ENCODE results near the gene TMEM25.
"Not testable (repeated sequence)": the region's sequence is repeated elsewhere in the genome, so short reads cannot be mapped to it uniquely, and the experiment has no call there.

The TMEM25 gene

GRCh38 chr11:118532852-118533768 lies 2.1 kb downstream of the TMEM25 start:
- DNase-seq: no peak

DNA sequence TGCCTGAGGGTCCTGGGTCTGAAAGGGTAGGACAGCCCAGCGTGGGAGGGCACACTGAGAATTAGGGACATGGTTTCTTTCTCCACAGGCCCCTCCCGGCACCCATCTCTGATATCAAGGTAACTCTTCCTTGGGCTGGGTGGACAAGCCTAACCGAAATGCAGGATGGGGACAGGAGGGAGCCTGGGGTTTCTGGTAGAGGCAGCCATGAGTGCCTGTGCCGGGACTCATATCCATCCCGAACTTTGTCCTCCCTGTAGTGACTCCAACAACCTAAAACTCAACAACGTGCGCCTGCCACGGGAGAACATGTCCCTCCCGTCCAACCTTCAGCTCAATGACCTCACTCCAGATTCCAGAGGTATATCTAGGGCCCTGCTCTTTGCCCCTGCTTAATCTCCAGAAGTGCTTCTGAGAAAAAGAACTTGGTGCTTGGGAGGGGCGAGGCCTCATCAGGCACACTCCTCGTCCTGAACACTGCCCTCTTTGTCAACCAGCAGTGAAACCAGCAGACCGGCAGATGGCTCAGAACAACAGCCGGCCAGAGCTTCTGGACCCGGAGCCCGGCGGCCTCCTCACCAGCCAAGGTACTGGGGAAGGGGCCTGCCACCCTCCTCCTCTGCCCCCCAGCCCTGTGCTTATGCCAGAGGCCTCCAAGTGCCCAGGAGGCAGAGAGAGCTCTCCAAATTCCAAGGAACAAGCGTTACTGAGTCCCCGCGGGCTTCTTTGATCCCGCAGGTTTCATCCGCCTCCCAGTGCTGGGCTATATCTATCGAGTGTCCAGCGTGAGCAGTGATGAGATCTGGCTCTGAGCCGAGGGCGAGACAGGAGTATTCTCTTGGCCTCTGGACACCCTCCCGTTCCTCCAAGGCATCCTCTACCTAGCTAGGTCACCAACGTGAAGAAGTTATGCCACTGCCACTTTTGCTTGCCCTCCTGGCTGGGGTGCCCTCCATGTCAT lies 3.1 kb downstream of the TMEM25 start:
- DNase-seq: no peak

GRCh38 chr11:118535261-118535660 lies 4.3 kb downstream of the TMEM25 start:
- no peak for DNase-seq

DNA sequence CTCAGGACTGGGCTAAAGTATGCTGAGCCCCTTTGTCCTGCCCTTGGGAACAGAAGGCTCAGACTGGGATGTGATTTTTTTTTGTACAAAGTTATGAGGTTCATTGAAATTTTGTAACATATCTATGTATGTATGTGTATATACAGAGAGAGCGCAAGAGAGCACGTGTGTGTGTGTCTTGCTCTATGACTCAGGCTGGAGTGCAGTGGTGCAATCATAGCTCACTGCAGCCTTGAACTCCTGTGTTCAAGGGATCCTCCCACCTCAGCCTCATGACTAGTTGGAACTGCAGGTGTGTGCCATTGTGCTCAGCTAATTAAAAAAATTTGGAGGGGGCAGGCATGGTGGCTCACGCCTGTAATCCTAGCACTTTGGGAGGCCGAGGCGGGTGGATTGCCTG lies 5.7 kb downstream of the TMEM25 start:
- DNase-seq: no peak

DNA sequence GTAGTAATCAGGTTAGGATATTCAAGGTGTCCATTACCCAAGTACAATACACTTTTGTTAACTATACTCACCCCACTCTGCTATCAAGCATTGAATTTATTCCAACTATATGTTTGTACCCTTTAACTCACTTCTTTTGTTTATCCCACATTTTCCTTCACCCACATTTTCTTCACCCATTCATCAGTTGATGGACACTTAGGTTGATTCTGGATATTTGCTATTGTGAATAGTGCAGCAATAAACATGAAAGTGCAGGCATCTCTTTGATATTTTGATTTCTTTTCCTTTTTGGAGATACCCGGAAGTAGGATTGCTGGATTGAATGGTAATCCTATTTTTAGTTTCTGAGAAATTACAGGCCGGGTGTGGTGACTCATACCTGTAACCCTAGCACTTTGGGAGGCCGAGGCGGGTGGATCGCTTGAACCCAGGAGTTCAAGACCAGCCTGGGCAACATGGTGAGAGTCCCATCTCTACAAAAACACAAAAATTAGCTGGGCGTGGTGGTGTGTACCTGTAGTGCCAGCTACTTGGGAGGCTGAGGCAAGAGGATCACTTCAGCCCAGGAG lies 6.5 kb downstream of the TMEM25 start:
- DNase-seq: no peak

GRCh38 chr11:118544010-118544646 lies 13.1 kb downstream of the TMEM25 start:
- no peak for DNase-seq

- DNase-seq: no peak
Measured at GRCh38 chr11:118544647-118545010, 13.6 kb downstream of the TMEM25 start.

DNA sequence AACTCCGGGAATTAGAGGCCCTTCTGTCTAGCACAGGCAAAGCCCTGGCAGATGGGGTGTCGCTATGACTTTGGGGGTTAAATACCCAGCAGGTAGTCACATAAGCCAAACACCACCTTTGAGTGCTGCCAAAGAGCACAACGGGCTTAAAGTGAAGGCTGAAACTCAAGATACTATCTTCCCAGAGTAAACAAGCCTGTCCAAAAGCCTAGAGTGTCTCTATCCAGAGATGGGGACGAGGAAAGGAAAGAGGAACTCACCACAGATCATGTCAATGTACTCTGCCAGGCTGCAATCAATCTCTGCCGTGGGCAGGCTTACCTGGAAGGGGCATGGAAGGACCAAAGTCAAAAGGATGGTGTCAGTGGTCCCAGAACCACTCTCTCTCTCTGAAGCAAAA lies 14.5 kb downstream of the TMEM25 start:
- no peak for DNase-seq

DNA sequence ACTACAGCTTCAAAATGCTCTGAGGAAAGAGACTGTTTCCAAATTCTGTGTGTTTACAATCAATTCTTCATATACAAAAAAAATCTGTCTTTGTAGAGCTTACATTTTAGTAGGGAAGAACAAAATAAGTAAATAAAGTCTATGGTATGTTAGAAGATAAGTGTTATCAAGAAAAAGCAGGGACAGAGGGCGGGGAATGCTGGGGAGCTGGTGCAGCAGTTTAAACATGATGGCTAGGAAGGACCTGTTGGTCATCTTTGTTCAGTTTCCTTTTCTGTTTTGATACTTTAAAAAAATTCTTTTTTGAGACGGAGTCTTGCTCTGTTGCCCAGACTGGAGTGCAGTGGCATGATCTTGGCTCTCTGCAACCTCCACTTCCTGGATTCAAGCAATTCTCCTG lies 16.1 kb downstream of the TMEM25 start:
- DNase-seq: no peak

GRCh38 chr11:118552341-118552740 lies 21.3 kb downstream of the TMEM25 start:
- no peak for DNase-seq

- no peak for DNase-seq
Measured at GRCh38 chr11:118560806-118561205, 29.8 kb downstream of the TMEM25 start.

GRCh38 chr11:118565051-118565450 lies 34.1 kb downstream of the TMEM25 start:
- DNase-seq: no peak

DNA sequence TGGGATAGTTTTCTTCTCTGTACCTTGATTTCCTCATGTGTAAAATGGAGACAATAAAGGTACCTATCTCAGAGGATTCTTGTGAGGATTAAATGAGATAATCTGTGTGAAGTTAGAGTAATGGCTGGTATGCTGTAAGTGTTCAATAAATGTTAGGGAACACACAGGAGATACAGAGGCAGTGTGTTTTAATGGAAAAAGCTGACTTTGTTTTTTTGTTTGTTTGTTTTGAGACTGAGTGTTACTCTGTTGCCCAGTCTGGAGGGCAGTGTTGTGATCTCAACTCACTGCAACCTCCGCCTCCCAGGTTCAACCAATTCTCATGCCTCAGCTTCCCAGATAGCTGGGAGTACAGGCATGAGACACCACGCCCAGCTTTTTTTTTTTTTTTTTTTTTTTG lies 38.7 kb downstream of the TMEM25 start:
- no peak for DNase-seq

DNA sequence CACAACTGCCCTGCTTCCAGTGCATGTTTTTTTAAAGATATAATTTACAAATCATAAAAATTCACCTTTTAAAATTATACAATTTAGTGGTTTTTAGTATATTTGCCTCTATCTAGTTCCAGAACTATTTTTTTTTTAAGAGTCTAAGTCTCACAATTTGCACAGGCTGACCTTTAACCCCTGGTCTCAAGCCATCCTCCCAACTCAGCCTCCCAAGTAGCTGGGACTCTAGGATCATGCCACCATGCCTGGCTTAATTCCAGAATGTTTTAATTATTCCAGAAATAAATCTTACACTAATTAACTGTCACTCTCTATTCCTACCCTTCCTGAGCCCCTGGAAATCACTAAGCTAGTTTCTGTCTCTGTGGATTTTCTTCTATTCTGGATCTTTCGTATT lies 39.8 kb downstream of the TMEM25 start:
- DNase-seq: no peak

DNA sequence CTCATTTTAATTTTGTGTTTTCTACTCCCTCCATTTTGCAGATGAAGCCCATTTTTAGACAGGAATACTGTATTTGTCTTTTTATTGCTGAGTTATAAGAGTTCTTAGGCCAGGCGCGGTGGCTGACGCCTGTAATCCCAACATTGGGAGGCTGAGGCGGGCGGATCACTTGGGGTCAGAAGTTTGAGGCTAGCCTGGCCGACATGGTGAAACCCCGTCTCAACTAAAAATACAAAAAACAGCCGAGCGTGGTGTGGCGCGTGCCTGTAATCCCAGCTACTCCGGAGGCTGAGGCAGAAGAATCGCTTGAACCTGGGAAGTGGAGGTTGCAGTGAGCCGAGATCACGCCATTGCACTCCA lies 40.7 kb downstream of the TMEM25 start:
- not testable (repeated sequence) for DNase-seq

- DNase-seq: peak; percentile 85 to 87
Measured at GRCh38 chr11:118572061-118572980, 41.3 kb downstream of the TMEM25 start, which contains the start of gene ARCN1. Gene ARCN1 (plus strand): TSS chr11:118572409. CDS start chr11:118572548, 139 bp downstream.

DNA sequence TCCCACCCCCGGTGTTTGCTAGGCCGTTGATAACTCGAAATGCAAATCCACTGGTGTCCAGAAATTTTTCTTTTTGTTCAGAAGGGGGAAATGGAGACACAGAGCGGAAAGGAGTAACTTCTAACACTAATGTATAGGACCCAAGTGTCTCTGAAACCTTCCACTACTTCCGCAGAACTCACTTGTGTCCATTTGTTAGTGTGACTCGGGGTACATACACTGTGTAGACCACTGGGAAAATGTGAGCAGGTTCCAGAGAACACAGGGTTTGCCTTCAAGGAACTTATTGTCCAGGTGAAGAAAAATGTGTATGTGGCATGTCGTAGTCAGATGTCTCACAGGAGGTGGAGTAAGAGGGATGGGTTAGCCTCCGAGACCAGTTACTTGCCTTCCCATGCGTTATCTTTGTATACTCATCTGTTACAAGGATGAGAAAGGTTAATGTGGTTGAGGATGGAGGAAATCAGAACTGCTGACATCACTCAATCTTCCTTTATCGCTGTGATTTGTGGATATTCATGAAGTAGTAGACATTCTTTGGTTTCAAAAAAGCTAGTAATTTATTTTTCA lies 42.1 kb downstream of the TMEM25 start:
- peak in 1 of 2 donors; percentile 64 for DNase-seq

DNA sequence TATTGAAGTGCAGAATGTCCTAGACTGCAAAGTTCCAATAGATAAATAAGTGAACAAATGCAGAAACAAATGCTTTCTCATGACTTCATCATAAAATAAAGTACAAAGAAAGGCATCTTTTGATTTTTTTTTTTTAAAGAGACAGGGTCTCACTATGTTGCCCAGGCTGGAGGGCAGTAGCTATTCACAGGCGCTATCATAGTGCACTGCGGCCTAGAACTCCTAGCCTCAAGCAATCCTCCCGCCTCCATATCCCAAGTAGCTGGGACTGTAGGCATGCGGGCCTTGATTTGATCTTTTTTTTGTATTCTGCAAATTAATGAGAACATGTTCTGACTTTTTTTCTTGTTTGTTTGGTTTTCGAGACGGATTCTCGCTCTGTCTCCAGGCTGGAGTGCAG lies 43.6 kb downstream of the TMEM25 start:
- DNase-seq: no peak

DNA sequence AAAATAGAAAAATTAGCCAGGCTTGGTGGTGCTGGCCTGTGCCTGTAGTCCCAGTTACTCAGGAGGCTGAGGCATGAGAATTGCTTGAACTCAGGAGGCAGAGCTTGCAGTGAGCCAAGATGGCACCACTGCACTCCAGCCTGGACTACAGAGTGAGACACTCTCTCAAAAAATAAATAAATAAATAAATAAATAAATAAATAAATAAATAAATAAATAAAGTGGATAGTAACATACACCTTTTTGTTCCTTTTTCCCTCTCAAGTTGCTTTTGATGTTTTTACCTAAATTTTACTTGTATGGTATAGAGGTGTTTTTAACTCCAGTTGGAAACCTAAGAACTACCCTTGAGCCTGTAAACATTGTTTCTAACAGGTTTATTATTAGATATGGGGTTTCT lies 47.0 kb downstream of the TMEM25 start:
- DNase-seq: not testable (repeated sequence)

- no peak for DNase-seq
Measured at GRCh38 chr11:118581057-118581456, 50.1 kb downstream of the TMEM25 start.
